ENCODE results near the gene NPTXR. TPM values are rescaled to one million over a fixed set of nuclear protein-coding genes. Genes with fewer than 3 reads are reported as not detected.
"Not testable (repeated sequence)": the region's sequence is repeated elsewhere in the genome, so short reads cannot be mapped to it uniquely, and the experiment has no call there.

The NPTXR gene
- total RNA-seq, 2 experiments from 2014 or later: 1.3 to 1.4 TPM

DNA sequence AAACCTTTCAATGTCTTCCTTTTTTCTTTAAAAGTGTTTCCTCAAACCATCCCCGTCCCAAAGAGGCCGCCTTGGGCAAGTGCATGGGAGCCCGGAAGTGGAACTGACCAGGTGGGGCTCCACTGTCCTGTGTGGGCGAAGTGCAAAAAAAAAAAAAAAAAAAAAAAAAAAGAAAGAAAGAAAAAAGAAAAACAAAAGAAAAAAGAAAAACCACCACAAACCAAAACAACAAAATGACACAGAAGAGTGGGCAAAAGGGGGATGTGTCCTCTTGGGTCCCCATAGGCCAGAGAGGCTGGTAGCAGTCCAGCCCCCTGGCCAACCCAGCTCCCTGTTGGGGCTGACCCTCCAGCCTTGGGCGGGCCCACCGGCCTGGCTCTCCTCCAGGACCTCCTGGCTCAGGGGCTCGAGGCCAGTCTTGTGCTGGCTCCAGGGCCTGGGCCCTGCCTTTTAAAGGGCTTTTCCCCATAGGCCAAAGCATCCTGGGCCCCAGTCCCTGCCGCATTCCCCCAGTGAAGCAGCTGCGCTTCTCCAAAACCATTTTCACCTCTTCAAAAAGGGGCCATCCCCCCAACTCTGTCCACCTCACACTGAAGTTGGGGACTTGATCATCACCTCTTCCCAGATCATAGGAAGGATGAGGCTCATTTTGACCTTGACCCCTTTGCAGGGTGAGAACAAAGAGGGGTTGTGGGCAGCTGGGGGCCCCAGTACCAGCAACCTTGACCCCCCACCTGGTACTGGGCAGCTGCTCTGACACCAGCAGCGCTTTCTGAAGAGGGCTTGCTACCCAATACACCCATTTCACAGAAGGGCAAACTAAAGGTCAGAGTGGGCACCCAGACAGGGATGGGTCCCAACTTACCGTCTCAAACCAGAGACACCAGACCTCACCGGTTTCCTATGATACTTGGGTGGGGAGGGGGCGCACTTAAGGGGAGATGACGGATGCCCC is 18.8 kb upstream of the NPTXR start:
- no peaks in the 10 kb centered on the region for H3K27me3 Mint-ChIP-seq
- H3K36me3 Mint-ChIP-seq (ENCODE audit: low read depth): peaks cover 12% of the 10 kb centered on the region
- no peak overlapping the region for H3K27ac Mint-ChIP-seq
- DNase-seq (no peak), ATAC-seq (no peak)
- intact Hi-C loops (cut with DNase I, micrococcal nuclease): no loop called here
- H3K9me3 Mint-ChIP-seq (ENCODE audit: low read depth): no peaks in the 10 kb centered on the region
- no peak overlapping the region for H3K4me3 Mint-ChIP-seq
- ChIA-PET CTCF (interaction anchor here (0.7 kb wide), 1 partner anchor 181 kb away, joined by 3 read pairs; the partner anchor contains the start of gene TOMM22), POLR2A (interaction anchor here (1.2 kb wide), 1 partner anchor 10 kb away, joined by 5 read pairs; no protein-coding TSS in a partner anchor)
- H3K4me1 Mint-ChIP-seq: no peaks in the 10 kb centered on the region

- Mint-ChIP-seq H3K27ac (no peak overlapping the region), H3K4me3 (no peak overlapping the region), H3K4me1 (no peaks in the 10 kb centered on the region), H3K27me3 (no peaks in the 10 kb centered on the region), H3K9me3 (ENCODE audit: low read depth) (no peaks in the 10 kb centered on the region), H3K36me3 (ENCODE audit: low read depth) (peaks cover 10% of the 10 kb centered on the region)
- ChIA-PET CTCF (interaction anchor here (0.7 to 1.3 kb wide), 2 partner anchors 8 to 551 kb away, joined by 3 to 6 read pairs; no protein-coding TSS in a partner anchor), POLR2A (interaction anchor here (1.2 kb wide), 1 partner anchor 10 kb away, joined by 5 read pairs; no protein-coding TSS in a partner anchor)
- intact Hi-C loops (cut with DNase I, micrococcal nuclease): no loop called here
- no peak for ATAC-seq
- DNase-seq: no peak
Measured at GRCh38 chr22:38861927-38862326, 18.1 kb upstream of the NPTXR start.

- CTCF ChIA-PET: interaction anchor here (0.7 to 1.3 kb wide), 2 partner anchors 9 to 551 kb away, joined by 3 to 6 read pairs; no protein-coding TSS in a partner anchor
- no peak for ATAC-seq
- no peak overlapping the region for H3K27ac Mint-ChIP-seq
- H3K27me3 Mint-ChIP-seq: no peaks in the 10 kb centered on the region
- intact Hi-C loops (cut with DNase I, micrococcal nuclease): no loop called here
- no peak overlapping the region for H3K4me3 Mint-ChIP-seq
- H3K4me1 Mint-ChIP-seq: no peaks in the 10 kb centered on the region
- peaks cover 10% of the 10 kb centered on the region for H3K36me3 Mint-ChIP-seq (ENCODE audit: low read depth)
- no peaks in the 10 kb centered on the region for H3K9me3 Mint-ChIP-seq (ENCODE audit: low read depth)
- POLR2A ChIA-PET: no interaction called here
- no peak for DNase-seq
Measured at GRCh38 chr22:38861170-38861876, 17.5 kb upstream of the NPTXR start.

DNA sequence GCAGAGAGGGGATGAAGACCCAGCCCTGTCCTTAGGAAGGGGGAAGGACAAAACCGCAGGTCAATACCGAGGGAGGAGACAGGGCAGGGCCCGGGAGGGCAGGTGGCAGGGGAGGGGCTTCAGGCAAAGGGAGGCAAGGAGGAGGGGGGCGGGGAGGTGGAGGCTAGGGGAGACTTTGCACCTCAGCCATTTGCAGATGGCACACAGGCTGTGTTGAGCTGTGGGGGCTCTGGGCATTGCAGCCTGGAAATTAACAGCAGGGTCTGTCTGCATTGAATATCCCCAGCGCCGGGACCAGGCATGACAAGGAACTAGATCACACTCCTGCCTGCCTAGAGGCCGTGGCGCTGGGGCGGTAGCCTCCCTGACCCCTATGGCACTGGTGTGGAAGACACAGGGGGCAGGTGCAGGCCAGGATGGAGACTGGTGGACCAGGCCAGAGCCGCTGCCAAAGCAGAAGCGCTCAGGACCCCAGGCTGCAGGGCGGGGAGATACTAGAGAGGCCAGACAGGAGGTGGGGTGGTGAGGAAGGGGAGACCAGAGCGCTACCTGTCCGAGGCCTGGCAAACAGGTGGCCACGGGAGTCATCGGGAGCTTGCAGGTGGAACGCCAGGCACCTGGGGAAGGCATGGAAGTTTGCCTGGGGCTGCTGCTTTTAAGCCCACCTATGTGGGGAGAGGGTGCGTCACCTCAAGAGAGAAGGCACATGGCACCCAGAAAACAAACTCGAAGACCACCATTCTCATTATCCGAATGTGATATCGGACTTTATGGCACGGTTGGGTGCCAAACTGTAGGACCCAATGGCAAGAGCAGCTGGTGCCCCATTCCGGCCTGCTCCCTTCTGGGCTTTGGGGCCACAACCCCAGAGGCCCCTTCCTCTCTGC is 16.7 kb upstream of the NPTXR start:
- no peaks in the 10 kb centered on the region for H3K9me3 Mint-ChIP-seq (ENCODE audit: low read depth)
- no peak overlapping the region for H3K4me3 Mint-ChIP-seq
- H3K4me1 Mint-ChIP-seq: no peaks in the 10 kb centered on the region
- ChIA-PET POLR2A (no interaction called here), CTCF (interaction anchor here (1.3 to 4.0 kb wide), 2 partner anchors 10 kb away, joined by 6 to 26 read pairs; partner anchors contain the start of gene CBX6)
- intact Hi-C loops (cut with DNase I, micrococcal nuclease): no loop called here
- ATAC-seq (peak; percentile 14), DNase-seq (no peak)
- no peaks in the 10 kb centered on the region for H3K27me3 Mint-ChIP-seq
- peaks cover 5% of the 10 kb centered on the region for H3K36me3 Mint-ChIP-seq (ENCODE audit: low read depth)
- no peak overlapping the region for H3K27ac Mint-ChIP-seq

DNA sequence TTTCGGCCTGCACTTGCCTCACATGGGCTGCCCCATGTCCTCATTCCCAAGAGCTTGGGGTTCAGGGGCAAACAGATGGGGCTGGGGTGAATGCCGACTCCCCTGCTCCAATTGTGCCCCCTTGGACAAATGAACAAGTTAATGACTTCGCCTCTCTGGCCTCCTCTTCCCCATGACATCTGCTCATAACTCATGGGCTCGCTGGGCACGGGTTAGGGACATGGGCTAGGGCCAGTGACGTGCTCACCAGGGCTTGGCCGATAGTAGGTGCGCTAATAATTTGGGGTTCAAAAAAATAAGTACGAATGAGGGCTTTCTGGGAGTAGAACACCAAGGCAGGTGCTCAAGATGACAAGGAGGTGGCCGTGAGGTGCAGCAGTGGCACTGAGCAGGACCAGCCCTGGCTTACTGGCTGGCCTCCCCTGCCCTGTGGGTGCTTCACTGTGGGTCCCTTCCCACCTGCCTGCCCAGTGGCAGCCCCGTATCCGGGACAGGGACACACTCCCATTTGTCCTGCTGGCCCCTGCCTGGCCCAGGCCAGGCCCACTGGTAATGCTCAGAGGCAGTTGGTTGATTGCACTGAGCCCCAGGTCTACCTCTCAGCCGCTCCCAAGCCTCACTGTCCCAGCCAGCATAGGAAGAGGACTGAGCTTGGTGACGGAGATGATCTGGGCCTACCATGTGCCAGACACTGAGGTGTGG is 15.9 kb upstream of the NPTXR start:
- Mint-ChIP-seq H3K27me3 (peaks cover 2% of the 10 kb centered on the region), H3K4me3 (no peak overlapping the region), H3K27ac (no peak overlapping the region), H3K36me3 (ENCODE audit: low read depth) (peaks cover 4% of the 10 kb centered on the region), H3K4me1 (no peaks in the 10 kb centered on the region), H3K9me3 (ENCODE audit: low read depth) (no peaks in the 10 kb centered on the region)
- DNase-seq (no peak), ATAC-seq (peak; percentile 11)
- CTCF ChIA-PET: interaction anchor here (0.8 to 4.0 kb wide), 2 partner anchors 10 to 26 kb away, joined by 4 to 26 read pairs; partner anchors contain the start of gene CBX6
- intact Hi-C loops (cut with DNase I, micrococcal nuclease): no loop called here
- POLR2A ChIA-PET: no interaction called here

- H3K36me3 Mint-ChIP-seq (ENCODE audit: low read depth): no peaks in the 10 kb centered on the region
- POLR2A ChIA-PET: no interaction called here
- peaks cover 4% of the 10 kb centered on the region for H3K27me3 Mint-ChIP-seq
- H3K9me3 Mint-ChIP-seq (ENCODE audit: low read depth): no peaks in the 10 kb centered on the region
- H3K4me3 Mint-ChIP-seq: no peak overlapping the region
- no peaks in the 10 kb centered on the region for H3K4me1 Mint-ChIP-seq
- ATAC-seq (no peak), DNase-seq (no peak)
- intact Hi-C loops (cut with DNase I, micrococcal nuclease): no loop called here
- H3K27ac Mint-ChIP-seq: no peak overlapping the region
- CTCF ChIA-PET: interaction anchor here (0.5 to 4.0 kb wide), 2 partner anchors 12 to 125 kb away, joined by 5 to 26 read pairs; partner anchors contain the start of gene CBX6
Measured at GRCh38 chr22:38858492-38858891, 14.7 kb upstream of the NPTXR start.

DNA sequence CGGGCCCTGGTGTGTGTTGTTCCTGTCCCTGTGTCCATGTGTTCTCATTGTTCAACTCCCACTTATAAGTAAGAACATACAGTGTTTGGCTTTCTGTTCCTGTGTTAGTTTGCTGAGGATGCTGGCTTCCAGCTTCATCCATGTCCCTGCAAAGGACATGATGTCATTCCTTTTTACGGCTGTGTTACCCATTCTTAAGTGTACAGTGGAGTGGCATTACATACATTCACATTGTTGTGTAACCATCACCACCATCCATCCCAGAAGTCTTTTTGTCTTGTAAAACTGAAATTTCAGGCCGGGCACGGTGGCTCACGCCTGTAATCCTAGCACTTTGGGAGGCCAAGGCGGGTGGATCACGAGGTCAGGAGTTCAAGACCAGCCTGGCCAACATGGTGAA is 10.6 kb upstream of the NPTXR start:
- POLR2A ChIA-PET: interaction anchor here (0.6 kb wide), 1 partner anchor 11 kb away, joined by 3 read pairs; no protein-coding TSS in a partner anchor
- H3K4me3 Mint-ChIP-seq; DNase-seq; H3K27ac Mint-ChIP-seq; intact Hi-C loops (cut with DNase I, micrococcal nuclease); ATAC-seq; H3K9me3 Mint-ChIP-seq (ENCODE audit: low read depth); H3K4me1 Mint-ChIP-seq; H3K27me3 Mint-ChIP-seq; H3K36me3 Mint-ChIP-seq (ENCODE audit: low read depth): not testable (repeated sequence)
- CTCF ChIA-PET: interaction anchor here (0.7 to 2.7 kb wide), 2 partner anchors 15 to 151 kb away, joined by 3 to 12 read pairs; no protein-coding TSS in a partner anchor

GRCh38 chr22:38853883-38854282 is 10.1 kb upstream of the NPTXR start:
- ATAC-seq: not testable (repeated sequence)

GRCh38 chr22:38853196-38853651 is 9.4 kb upstream of the NPTXR start:
- no peak overlapping the region for H3K4me3 Mint-ChIP-seq
- no peaks in the 10 kb centered on the region for H3K4me1 Mint-ChIP-seq
- H3K27ac Mint-ChIP-seq: no peak overlapping the region
- ChIA-PET POLR2A (no interaction called here), CTCF (interaction anchor here (0.6 to 2.7 kb wide), 6 partner anchors 10 to 90 kb away, joined by 3 to 12 read pairs (median 4); no protein-coding TSS in a partner anchor)
- peaks cover 4% of the 10 kb centered on the region for H3K27me3 Mint-ChIP-seq
- H3K9me3 Mint-ChIP-seq (ENCODE audit: low read depth): no peaks in the 10 kb centered on the region
- H3K36me3 Mint-ChIP-seq (ENCODE audit: low read depth): no peaks in the 10 kb centered on the region
- ATAC-seq (no peak), DNase-seq (no peak)
- intact Hi-C loops (cut with DNase I, micrococcal nuclease): no loop called here

More at GRCh38 chr22:38853883-38854282, 10.1 kb upstream of the NPTXR start:
- H3K27ac Mint-ChIP-seq; intact Hi-C loops (cut with DNase I, micrococcal nuclease); H3K4me1 Mint-ChIP-seq; H3K4me3 Mint-ChIP-seq; H3K9me3 Mint-ChIP-seq (ENCODE audit: low read depth); H3K36me3 Mint-ChIP-seq (ENCODE audit: low read depth); DNase-seq; H3K27me3 Mint-ChIP-seq: not testable (repeated sequence)
- CTCF ChIA-PET: interaction anchor here (0.9 to 2.7 kb wide), 3 partner anchors 12 to 85 kb away, joined by 3 to 12 read pairs (median 5); no protein-coding TSS in a partner anchor
- POLR2A ChIA-PET: interaction anchor here (0.6 kb wide), 1 partner anchor 12 kb away, joined by 3 read pairs; no protein-coding TSS in a partner anchor

DNA sequence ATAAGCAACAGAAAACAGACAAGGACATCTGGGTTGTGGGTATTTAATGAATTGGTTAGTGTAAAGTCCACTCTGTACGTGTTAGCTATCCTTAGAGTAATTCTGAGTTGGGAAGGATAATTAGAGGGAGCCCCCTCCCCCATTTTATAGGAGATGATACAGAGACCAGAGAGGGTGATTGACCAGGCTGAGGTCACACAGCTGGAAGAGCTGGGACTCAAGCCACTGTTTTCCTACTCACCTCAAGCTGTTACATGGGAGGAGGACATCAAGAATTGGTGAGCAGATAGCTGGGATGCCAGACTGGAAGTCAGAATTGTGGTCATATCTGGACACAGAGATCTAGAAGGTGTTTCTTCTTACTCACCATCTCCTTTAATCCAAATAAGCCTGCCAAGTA is 8.7 kb upstream of the NPTXR start:
- Mint-ChIP-seq H3K4me3 (no peak overlapping the region), H3K4me1 (no peaks in the 10 kb centered on the region), H3K9me3 (ENCODE audit: low read depth) (no peaks in the 10 kb centered on the region), H3K27me3 (peaks cover 4% of the 10 kb centered on the region), H3K36me3 (ENCODE audit: low read depth) (no peaks in the 10 kb centered on the region), H3K27ac (no peak overlapping the region)
- intact Hi-C loops (cut with DNase I, micrococcal nuclease): no loop called here
- DNase-seq (no peak), ATAC-seq (no peak)
- POLR2A ChIA-PET: interaction anchor here (0.7 kb wide), 1 partner anchor 10 kb away, joined by 5 read pairs; no protein-coding TSS in a partner anchor
- CTCF ChIA-PET: interaction anchor here (0.7 to 2.7 kb wide), 4 partner anchors 10 to 497 kb away, joined by 3 to 12 read pairs (median 4); no protein-coding TSS in a partner anchor

All from activated CD4-positive, alpha-beta T cell treated with anti-CD3 and anti-CD28 coated beads for 36 hours (primary cell).